MCF 10A (cell line): ENCODE measurements around the gene UBL3. TPM values are rescaled to one million over a fixed set of nuclear protein-coding genes. Genes with fewer than 3 reads are reported as not detected.
A peak's percentile ranks its signal among the peaks of the same experiment; 100 is the strongest.

ENCODE experiments used
- BruUV-seq: library from RNA; stranded (reverse); fragments of 400-500 nt; replicated peaks from 2 replicates; lab custom pipeline; 2021; lab: Mats Ljungman, UMichigan
- CTCF ChIA-PET: fragments of 300-600 bp; sonication (Branson Sonifier 250); formaldehyde crosslinking; extraction: SDS; loops from one replicate; lab custom pipeline; 2021; ENCODE audit warnings: antibody characterized with exemption, inconsistent platforms; lab: Yijun Ruan, JAX
- POLR2A ChIA-PET: fragments of 300-600, 350-650 bp; sonication (Branson Sonifier 250); formaldehyde crosslinking; extraction: SDS; loops from one replicate; lab custom pipeline; 2020; ENCODE audit warnings: antibody characterized with exemption, inconsistent platforms; lab: Yijun Ruan, JAX
- DNase-seq: peaks from one replicate; pipeline ENCODE4 v3.0.0-alpha.2; 2018; ENCODE audit not compliant: unreplicated experiment
- H3K27ac Mint-ChIP-seq: one replicate; pipeline ENCODE4 v1.8.0; 2022; ENCODE audit warnings: mild to moderate bottlenecking, low read depth, mixed read lengths; ENCODE audit not compliant: unreplicated experiment
- H3K27me3 Mint-ChIP-seq: one replicate; pipeline ENCODE4 v1.8.0; 2022; ENCODE audit warnings: mixed read lengths; ENCODE audit not compliant: insufficient read depth, unreplicated experiment
- H3K36me3 Mint-ChIP-seq: one replicate; pipeline ENCODE4 v1.8.0; 2022; ENCODE audit warnings: mild to moderate bottlenecking, moderate library complexity, mixed read lengths; ENCODE audit not compliant: insufficient read depth, unreplicated experiment
- H3K4me1 Mint-ChIP-seq: one replicate; pipeline ENCODE4 v1.8.0; 2022; ENCODE audit warnings: mixed read lengths; ENCODE audit not compliant: insufficient read depth, unreplicated experiment
- H3K4me3 Mint-ChIP-seq: one replicate; pipeline ENCODE4 v1.8.0; 2022; ENCODE audit warnings: mild to moderate bottlenecking, moderate library complexity, mixed read lengths; ENCODE audit not compliant: unreplicated experiment
- H3K9me3 Mint-ChIP-seq: one replicate; pipeline ENCODE4 v1.8.0; 2022; ENCODE audit warnings: mixed read lengths; ENCODE audit not compliant: unreplicated experiment
- CTCF ChIP-seq: fragments of 200-600 bp; IDR thresholded peaks from one replicate; pipeline ENCODE4 v1.8.0; 2022; ENCODE audit warnings: antibody characterized with exemption, mild to moderate bottlenecking; ENCODE audit not compliant: unreplicated experiment
- intact Hi-C: fragments of 100-400 bp; cut with micrococcal nuclease; formaldehyde crosslinking; loops from 2 replicates; pipeline ENCODE4 v1.14.1; 2022
- total RNA-seq: library from RNA; stranded (reverse); gene quantifications from 2 replicates; pipeline ENCODE4 v1.2.3, GENCODE V29; 2022

The UBL3 gene
- total RNA-seq, 1 experiment from 2014 or later: 18.2 TPM

GRCh38 chr13:29830000-29830399, 20.4 kb downstream of the UBL3 start:
- POLR2A ChIA-PET: interaction anchor here (1.0 kb wide), 1 partner anchor 283 kb away, joined by 3 read pairs; no protein-coding TSS in a partner anchor
- CTCF ChIA-PET: interaction anchor here (0.7 kb wide), 1 partner anchor 14 kb away, joined by 4 read pairs; no protein-coding TSS in a partner anchor
- peak; percentile 6 for DNase-seq
- BruUV-seq: no TSS peak
- H3K27ac Mint-ChIP-seq: no peak overlapping the region
- intact Hi-C loops: no loop called here
- TF ChIP-seq CTCF: no peak
- H3K36me3 Mint-ChIP-seq: peaks cover 5% of the 10 kb centered on the region
- H3K4me3 Mint-ChIP-seq: no peak overlapping the region
- H3K4me1 Mint-ChIP-seq: peaks cover 13% of the 10 kb centered on the region
- H3K9me3 Mint-ChIP-seq: peaks cover 7% of the 10 kb centered on the region
- no peaks in the 10 kb centered on the region for H3K27me3 Mint-ChIP-seq

- H3K27ac Mint-ChIP-seq: no peak overlapping the region
- BruUV-seq: no TSS peak
- intact Hi-C loops: no loop called here
- no peaks in the 10 kb centered on the region for H3K27me3 Mint-ChIP-seq
- TF ChIP-seq CTCF: no peak
- ChIA-PET CTCF (interaction anchor here (0.6 kb wide), 1 partner anchor 12 kb away, joined by 3 read pairs; no protein-coding TSS in a partner anchor), POLR2A (interaction anchor here (0.8 to 1.8 kb wide), 2 partner anchors 13 kb away, joined by 3 to 4 read pairs; no protein-coding TSS in a partner anchor)
- no peaks in the 10 kb centered on the region for H3K9me3 Mint-ChIP-seq
- peaks cover 7% of the 10 kb centered on the region for H3K4me1 Mint-ChIP-seq
- no peak overlapping the region for H3K4me3 Mint-ChIP-seq
- no peak for DNase-seq
- peaks cover 9% of the 10 kb centered on the region for H3K36me3 Mint-ChIP-seq
Observed at GRCh38 chr13:29819143-29819542, 31.3 kb downstream of the UBL3 start.

GRCh38 chr13:29817604-29818378, 32.6 kb downstream of the UBL3 start:
- CTCF ChIA-PET: interaction anchor here (0.6 to 0.7 kb wide), 3 partner anchors 26 to 1210 kb away, joined by 3 read pairs; no protein-coding TSS in a partner anchor
- H3K36me3 Mint-ChIP-seq: peaks cover 9% of the 10 kb centered on the region
- BruUV-seq: no TSS peak
- intact Hi-C loops: no loop called here
- POLR2A ChIA-PET: interaction anchor here (0.6 to 1.8 kb wide), 3 partner anchors 9 to 31 kb away, joined by 3 to 4 read pairs (median 4); no protein-coding TSS in a partner anchor
- no peak for TF ChIP-seq CTCF
- no peaks in the 10 kb centered on the region for H3K27me3 Mint-ChIP-seq
- H3K27ac Mint-ChIP-seq: no peak overlapping the region
- H3K4me3 Mint-ChIP-seq: no peak overlapping the region
- no peak for DNase-seq
- no peaks in the 10 kb centered on the region for H3K9me3 Mint-ChIP-seq
- H3K4me1 Mint-ChIP-seq: peaks cover 4% of the 10 kb centered on the region

- BruUV-seq: no TSS peak
- Mint-ChIP-seq H3K4me3 (no peak overlapping the region), H3K9me3 (no peaks in the 10 kb centered on the region), H3K27ac (no peak overlapping the region), H3K4me1 (no peaks in the 10 kb centered on the region), H3K36me3 (peaks cover 5% of the 10 kb centered on the region), H3K27me3 (no peaks in the 10 kb centered on the region)
- no peak for DNase-seq
- no peak for TF ChIP-seq CTCF
- ChIA-PET CTCF (no interaction called here), POLR2A (no interaction called here)
- intact Hi-C loops: no loop called here
Observed at GRCh38 chr13:29816715-29817114, 33.7 kb downstream of the UBL3 start.
